ENCODE results near the gene CAPN14. TPM values are rescaled to one million over a fixed set of nuclear protein-coding genes. Genes with fewer than 3 reads are reported as not detected.

Gene CAPN14
- total RNA-seq, 1 donor from 2014 or later, result 0.14 TPM

GRCh38 chr2:31251851-31252250 lies 34.5 kb upstream of the CAPN14 start:
- no peak overlapping the region for H3K4me3 ChIP-seq (ENCODE audit: insufficient read depth, low read depth, low read length)
- H4K20me1 ChIP-seq (ENCODE audit: insufficient read depth, low read length), result peaks cover 54% of the 10 kb centered on the region
- no peaks in the 10 kb centered on the region for H3K79me2 ChIP-seq (ENCODE audit: insufficient read depth, low read length)
- no peaks in the 10 kb centered on the region for H3K27me3 Mint-ChIP-seq (ENCODE audit: low read depth, unreplicated experiment)
- TF ChIP-seq, protein P1, sequence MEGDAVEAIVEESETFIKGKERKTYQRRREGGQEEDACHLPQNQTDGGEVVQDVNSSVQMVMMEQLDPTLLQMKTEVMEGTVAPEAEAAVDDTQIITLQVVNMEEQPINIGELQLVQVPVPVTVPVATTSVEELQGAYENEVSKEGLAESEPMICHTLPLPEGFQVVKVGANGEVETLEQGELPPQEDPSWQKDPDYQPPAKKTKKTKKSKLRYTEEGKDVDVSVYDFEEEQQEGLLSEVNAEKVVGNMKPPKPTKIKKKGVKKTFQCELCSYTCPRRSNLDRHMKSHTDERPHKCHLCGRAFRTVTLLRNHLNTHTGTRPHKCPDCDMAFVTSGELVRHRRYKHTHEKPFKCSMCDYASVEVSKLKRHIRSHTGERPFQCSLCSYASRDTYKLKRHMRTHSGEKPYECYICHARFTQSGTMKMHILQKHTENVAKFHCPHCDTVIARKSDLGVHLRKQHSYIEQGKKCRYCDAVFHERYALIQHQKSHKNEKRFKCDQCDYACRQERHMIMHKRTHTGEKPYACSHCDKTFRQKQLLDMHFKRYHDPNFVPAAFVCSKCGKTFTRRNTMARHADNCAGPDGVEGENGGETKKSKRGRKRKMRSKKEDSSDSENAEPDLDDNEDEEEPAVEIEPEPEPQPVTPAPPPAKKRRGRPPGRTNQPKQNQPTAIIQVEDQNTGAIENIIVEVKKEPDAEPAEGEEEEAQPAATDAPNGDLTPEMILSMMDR (IDR thresholded peaks at IDR 0.05; ENCODE audit: insufficient read depth, low read depth, low read length), result no peak
- no peak for TF ChIP-seq EZH2 (IDR thresholded peaks at IDR 0.05; ENCODE audit: insufficient read depth, low read length)
- peaks cover 9% of the 10 kb centered on the region for H3K4me1 Mint-ChIP-seq (ENCODE audit: low read depth, unreplicated experiment)
- no peak overlapping the region for H3K4me2 ChIP-seq (ENCODE audit: low read length)
- H3K4me3 Mint-ChIP-seq (ENCODE audit: unreplicated experiment), result no peak overlapping the region
- no peaks in the 10 kb centered on the region for H3K27me3 ChIP-seq (ENCODE audit: insufficient read depth, low read length)
- H3K9me3 ChIP-seq (ENCODE audit: insufficient read depth, low read depth, low read length), result no peaks in the 10 kb centered on the region
- FAIRE-seq (no peak), DNase-seq (ENCODE audit: low read depth) (no peak)
- no peak overlapping the region for H3K9ac ChIP-seq (ENCODE audit: low read length)
- H3K27ac Mint-ChIP-seq (ENCODE audit: unreplicated experiment), result no peak overlapping the region
- no peak overlapping the region for H3K27ac ChIP-seq (ENCODE audit: low read depth, low read length)
- H3K9me3 Mint-ChIP-seq (ENCODE audit: unreplicated experiment), result no peaks in the 10 kb centered on the region
- peaks cover 6% of the 10 kb centered on the region for H3K4me1 ChIP-seq (ENCODE audit: insufficient read depth, low read length)
- H3K36me3 Mint-ChIP-seq (ENCODE audit: low read depth, unreplicated experiment), result peaks cover 22% of the 10 kb centered on the region
- peaks cover 8% of the 10 kb centered on the region for H3K36me3 ChIP-seq (ENCODE audit: insufficient read depth, low read length)
- no peak overlapping the region for H2AFZ ChIP-seq (ENCODE audit: low read depth, low read length)

GRCh38 chr2:31251018-31251417 lies 33.7 kb upstream of the CAPN14 start:
- Histone ChIP-seq H4K20me1 (ENCODE audit: insufficient read depth, low read length) (peaks cover 50% of the 10 kb centered on the region), H3K27ac (ENCODE audit: low read depth, low read length) (no peak overlapping the region), H3K4me1 (ENCODE audit: insufficient read depth, low read length) (peaks cover 6% of the 10 kb centered on the region), H3K4me2 (ENCODE audit: low read length) (no peak overlapping the region), H3K9ac (ENCODE audit: low read length) (no peak overlapping the region), H3K27me3 (ENCODE audit: insufficient read depth, low read length) (no peaks in the 10 kb centered on the region), H2AFZ (ENCODE audit: low read depth, low read length) (no peak overlapping the region), H3K9me3 (ENCODE audit: insufficient read depth, low read depth, low read length) (no peaks in the 10 kb centered on the region), H3K4me3 (ENCODE audit: insufficient read depth, low read depth, low read length) (no peak overlapping the region), H3K36me3 (ENCODE audit: insufficient read depth, low read length) (peaks cover 8% of the 10 kb centered on the region), H3K79me2 (ENCODE audit: insufficient read depth, low read length) (no peaks in the 10 kb centered on the region)
- no peak for FAIRE-seq
- TF ChIP-seq EZH2 (IDR thresholded peaks at IDR 0.05; ENCODE audit: insufficient read depth, low read length), result no peak
- TF ChIP-seq, protein P1 (IDR thresholded peaks at IDR 0.05; ENCODE audit: insufficient read depth, low read depth, low read length), result no peak
- H3K27ac Mint-ChIP-seq (ENCODE audit: unreplicated experiment), result no peak overlapping the region
- no peaks in the 10 kb centered on the region for H3K9me3 Mint-ChIP-seq (ENCODE audit: unreplicated experiment)
- peaks cover 15% of the 10 kb centered on the region for H3K4me1 Mint-ChIP-seq (ENCODE audit: low read depth, unreplicated experiment)
- DNase-seq (ENCODE audit: low read depth), result no peak
- peaks cover 24% of the 10 kb centered on the region for H3K36me3 Mint-ChIP-seq (ENCODE audit: low read depth, unreplicated experiment)
- H3K27me3 Mint-ChIP-seq (ENCODE audit: low read depth, unreplicated experiment), result no peaks in the 10 kb centered on the region
- H3K4me3 Mint-ChIP-seq (ENCODE audit: unreplicated experiment), result no peak overlapping the region

GRCh38 chr2:31249009-31249690 lies 31.8 kb upstream of the CAPN14 start:
- no peak for TF ChIP-seq EZH2 (IDR thresholded peaks at IDR 0.05; ENCODE audit: insufficient read depth, low read length)
- TF ChIP-seq, protein P1 (IDR thresholded peaks at IDR 0.05; ENCODE audit: insufficient read depth, low read depth, low read length), result no peak
- Histone ChIP-seq H3K27me3 (ENCODE audit: insufficient read depth, low read length) (no peaks in the 10 kb centered on the region), H3K79me2 (ENCODE audit: insufficient read depth, low read length) (no peaks in the 10 kb centered on the region), H3K27ac (ENCODE audit: low read depth, low read length) (no peak overlapping the region), H3K4me1 (ENCODE audit: insufficient read depth, low read length) (peaks cover 6% of the 10 kb centered on the region), H3K4me3 (ENCODE audit: insufficient read depth, low read depth, low read length) (no peak overlapping the region), H3K9ac (ENCODE audit: low read length) (no peak overlapping the region), H3K36me3 (ENCODE audit: insufficient read depth, low read length) (peaks cover 12% of the 10 kb centered on the region), H3K9me3 (ENCODE audit: insufficient read depth, low read depth, low read length) (no peaks in the 10 kb centered on the region), H3K4me2 (ENCODE audit: low read length) (no peak overlapping the region), H4K20me1 (ENCODE audit: insufficient read depth, low read length) (peaks cover 49% of the 10 kb centered on the region), H2AFZ (ENCODE audit: low read depth, low read length) (no peak overlapping the region)
- DNase-seq (ENCODE audit: low read depth) (no peak), FAIRE-seq (no peak)
- H3K36me3 Mint-ChIP-seq (ENCODE audit: low read depth, unreplicated experiment), result peaks cover 21% of the 10 kb centered on the region
- no peak overlapping the region for H3K4me3 Mint-ChIP-seq (ENCODE audit: unreplicated experiment)
- H3K27me3 Mint-ChIP-seq (ENCODE audit: low read depth, unreplicated experiment), result no peaks in the 10 kb centered on the region
- peaks cover 17% of the 10 kb centered on the region for H3K4me1 Mint-ChIP-seq (ENCODE audit: low read depth, unreplicated experiment)
- H3K9me3 Mint-ChIP-seq (ENCODE audit: unreplicated experiment), result no peaks in the 10 kb centered on the region
- H3K27ac Mint-ChIP-seq (ENCODE audit: unreplicated experiment), result no peak overlapping the region

Data from astrocyte (in vitro differentiated cells and primary cell).